Measurements from ENCODE around the gene GOPC. TPM values are rescaled to one million over a fixed set of nuclear protein-coding genes. Genes with fewer than 3 reads are reported as not detected.

GOPC gene
- total and polyA plus RNA-seq, 2 donors (not counting 3 experiments of a cell fraction or from before 2014, with no cell fraction given) = 7.8 to 22.8 TPM

- Histone ChIP-seq H3K4me1 (ENCODE audit: control insufficient read depth, extremely low read depth, insufficient read depth, low read length) (no peaks in the 10 kb centered on the region), H3K36me3 (ENCODE audit: control insufficient read depth in 2 of 2, extremely low read depth in 1 of 2, insufficient read depth in 2 of 2, low read length in 2 of 2) (no peaks in the 10 kb centered on the region), H2AFZ (ENCODE audit: low read depth, low read length) (no peak overlapping the region), H3K9me1 (replicated peaks; ENCODE audit: control insufficient read depth, extremely low read depth, insufficient read depth, low read length) (no peaks in the 10 kb centered on the region), H3K4me3 (replicated peaks in 1 of 3; ENCODE audit: insufficient read depth in 1 of 3, low read depth in 1 of 3, low read length in 3 of 3) (no peak overlapping the region), H3K9me3 (replicated peaks; ENCODE audit: control insufficient read depth, insufficient read depth, low read length) (no peaks in the 10 kb centered on the region), H3K27me3 (ENCODE audit: control insufficient read depth in 2 of 2, insufficient read depth in 2 of 2, low read length in 2 of 2) (no peaks in the 10 kb centered on the region), H3K9ac (replicated peaks; ENCODE audit: extremely low read depth, insufficient read depth, low read length) (no peak overlapping the region), H3K4me2 (ENCODE audit: insufficient read depth, low read length) (no peak overlapping the region), H3K27ac (ENCODE audit: insufficient read depth, low read depth, low read length) (no peak overlapping the region), H3K79me2 (ENCODE audit: control insufficient read depth, insufficient read depth, low read length) (no peaks in the 10 kb centered on the region), H4K20me1 (replicated peaks; ENCODE audit: control insufficient read depth, extremely low read depth, insufficient read depth, low read length) (no peaks in the 10 kb centered on the region)
- dilution Hi-C loops (cut with MboI; ENCODE audit: extremely low pct_ligation_motif_present, low sequenced_read_pairs) (no loop called here), intact Hi-C loops (cut with micrococcal nuclease) (no loop called here)
- no TSS peak for BruUV-seq (replicated peaks)
- CTCF ChIA-PET = interaction anchor here (0.7 kb wide), 1 partner anchor 64 kb away, joined by 3 read pairs; no protein-coding TSS in a partner anchor
- no peak for FAIRE-seq
- TF ChIP-seq JUN (IDR thresholded peaks at IDR 0.05; ENCODE audit: borderline replicate concordance, insufficient read depth, insufficient read length, low read depth) (no peak), POLR2AphosphoS5 (IDR thresholded peaks at IDR 0.05; ENCODE audit: insufficient read depth, low read depth, low read length) (no peak), GATA2 (IDR thresholded peaks at IDR 0.05; ENCODE audit: insufficient read depth, insufficient read length, low read depth, low read length) (no peak), POLR2A (IDR thresholded peaks at IDR 0.05; ENCODE audit: low read depth, low read length) (no peak), CTCF (IDR thresholded peaks at IDR 0.05; ENCODE audit: extremely low read depth in 1 of 2, insufficient read depth in 1 of 2, low read depth in 1 of 2, low read length in 2 of 2) (no peak), MAX (IDR thresholded peaks at IDR 0.05; ENCODE audit: insufficient read depth, insufficient read length) (no peak), MYC (IDR thresholded peaks at IDR 0.05; ENCODE audit: low read depth, low read length) (no peak), FOS (IDR thresholded peaks at IDR 0.05; ENCODE audit: borderline replicate concordance, insufficient read depth, low read length) (no peak), EZH2 (IDR thresholded peaks at IDR 0.05; ENCODE audit: borderline replicate concordance, low read depth, low read length, severe bottlenecking) (no peak)
- POLR2A ChIA-PET = no interaction called here
- DNase-seq (ENCODE audit: low read depth, low spot score) = no peak
Observed at GRCh38 chr6:117637770-117638169, 35.5 kb upstream of the GOPC start.
